ENCODE measurements around the gene MIDN. TPM values are rescaled to one million over a fixed set of nuclear protein-coding genes. Genes with fewer than 3 reads are reported as not detected.
A peak's percentile ranks its signal among the peaks of the same experiment; 100 is the strongest.

MIDN gene
- total RNA-seq, 1 donor from 2014 or later: 60.5 TPM

DNA sequence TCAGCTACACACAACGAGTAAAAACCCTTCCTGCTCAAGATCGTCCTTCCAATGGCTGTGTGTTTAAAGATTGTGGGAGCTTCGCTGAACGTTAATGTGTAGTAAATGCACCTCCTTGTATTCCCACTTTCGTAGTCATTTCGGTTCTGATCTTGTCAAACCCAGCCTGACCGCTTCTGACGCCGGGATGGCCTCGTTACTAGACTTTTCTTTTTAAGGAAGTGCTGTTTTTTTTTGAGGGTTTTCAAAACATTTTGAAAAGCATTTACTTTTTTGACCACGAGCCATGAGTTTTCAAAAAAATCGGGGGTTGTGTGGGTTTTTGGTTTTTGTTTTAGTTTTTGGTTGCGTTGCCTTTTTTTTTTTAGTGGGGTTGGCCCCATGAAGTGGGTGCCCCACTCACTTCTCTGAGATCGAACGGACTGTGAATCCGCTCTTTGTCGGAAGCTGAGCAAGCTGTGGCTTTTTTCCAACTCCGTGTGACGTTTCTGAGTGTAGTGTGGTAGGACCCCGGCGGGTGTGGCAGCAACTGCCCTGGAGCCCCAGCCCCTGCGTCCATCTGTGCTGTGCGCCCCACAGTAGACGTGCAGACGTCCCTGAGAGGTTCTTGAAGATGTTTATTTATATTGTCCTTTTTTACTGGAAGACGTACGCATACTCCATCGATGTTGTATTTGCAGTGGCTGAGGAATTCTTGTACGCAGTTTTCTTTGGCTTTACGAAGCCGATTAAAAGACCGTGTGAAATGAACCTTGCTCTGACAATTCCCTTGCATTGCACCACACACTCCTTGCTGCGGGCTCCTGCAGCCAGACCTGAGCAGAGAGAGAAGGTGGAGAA is 24.3 kb downstream of the MIDN start:
- H3K27ac ChIP-seq (replicated peaks): peak overlapping the region; percentile 100
- no peaks in the 10 kb centered on the region for H3K9me3 ChIP-seq (replicated peaks)
- no peaks in the 10 kb centered on the region for H3K27me3 ChIP-seq (ENCODE audit: low read depth)
- TF ChIP-seq, protein P1, sequence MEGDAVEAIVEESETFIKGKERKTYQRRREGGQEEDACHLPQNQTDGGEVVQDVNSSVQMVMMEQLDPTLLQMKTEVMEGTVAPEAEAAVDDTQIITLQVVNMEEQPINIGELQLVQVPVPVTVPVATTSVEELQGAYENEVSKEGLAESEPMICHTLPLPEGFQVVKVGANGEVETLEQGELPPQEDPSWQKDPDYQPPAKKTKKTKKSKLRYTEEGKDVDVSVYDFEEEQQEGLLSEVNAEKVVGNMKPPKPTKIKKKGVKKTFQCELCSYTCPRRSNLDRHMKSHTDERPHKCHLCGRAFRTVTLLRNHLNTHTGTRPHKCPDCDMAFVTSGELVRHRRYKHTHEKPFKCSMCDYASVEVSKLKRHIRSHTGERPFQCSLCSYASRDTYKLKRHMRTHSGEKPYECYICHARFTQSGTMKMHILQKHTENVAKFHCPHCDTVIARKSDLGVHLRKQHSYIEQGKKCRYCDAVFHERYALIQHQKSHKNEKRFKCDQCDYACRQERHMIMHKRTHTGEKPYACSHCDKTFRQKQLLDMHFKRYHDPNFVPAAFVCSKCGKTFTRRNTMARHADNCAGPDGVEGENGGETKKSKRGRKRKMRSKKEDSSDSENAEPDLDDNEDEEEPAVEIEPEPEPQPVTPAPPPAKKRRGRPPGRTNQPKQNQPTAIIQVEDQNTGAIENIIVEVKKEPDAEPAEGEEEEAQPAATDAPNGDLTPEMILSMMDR (IDR thresholded peaks at IDR 0.05; ENCODE audit: borderline replicate concordance): no peak
- no peak for DNase-seq
- intact Hi-C loops (cut with micrococcal nuclease): no loop called here
- H3K4me1 ChIP-seq: peaks cover 86% of the 10 kb centered on the region
- peaks cover 50% of the 10 kb centered on the region for H3K36me3 ChIP-seq
- H3K4me3 ChIP-seq: peak overlapping the region; percentile 86

DNA sequence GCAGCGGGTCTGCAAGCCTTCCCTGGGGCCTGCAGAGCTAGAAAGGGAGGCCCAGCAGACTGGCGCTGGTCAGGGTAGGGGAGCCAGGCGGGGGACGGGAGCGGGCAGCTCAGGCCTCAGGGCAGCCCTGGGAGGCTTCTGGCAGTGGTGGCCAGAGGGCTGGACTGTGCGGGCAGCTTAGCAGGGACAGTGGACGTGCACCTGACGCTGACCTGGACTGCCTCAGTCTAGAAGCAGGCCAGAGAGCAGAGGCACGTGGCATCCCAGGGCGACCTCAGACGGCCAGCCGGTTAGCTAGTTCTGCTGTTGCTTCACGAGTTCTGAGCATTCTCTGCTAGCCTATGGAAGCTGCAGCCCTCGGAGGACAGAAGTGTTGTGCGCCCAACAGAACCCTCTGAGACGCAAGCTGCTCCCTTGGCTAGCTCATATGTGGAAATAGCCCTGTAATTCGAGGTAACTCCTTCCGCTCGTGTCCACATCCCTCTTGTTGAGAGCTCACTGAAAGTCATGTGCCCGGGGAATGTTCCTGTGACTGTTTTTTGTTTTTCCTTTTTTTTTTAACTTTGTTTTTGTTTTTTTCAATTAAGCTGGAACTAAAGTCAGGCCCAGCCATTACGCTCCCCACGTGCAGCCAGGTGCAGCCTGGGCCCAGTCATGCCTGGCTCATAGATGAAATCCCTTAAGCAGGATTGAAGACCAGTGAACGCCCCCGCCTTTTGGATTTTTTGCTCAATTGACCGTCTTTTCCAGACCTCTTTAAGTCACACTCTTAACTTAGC is 25.1 kb downstream of the MIDN start:
- intact Hi-C loops (cut with micrococcal nuclease): no loop called here
- TF ChIP-seq, protein P1 (IDR thresholded peaks at IDR 0.05; ENCODE audit: borderline replicate concordance): no peak
- Histone ChIP-seq H3K4me1 (peaks cover 77% of the 10 kb centered on the region), H3K27ac (replicated peaks) (peak overlapping the region; percentile 100), H3K36me3 (peaks cover 50% of the 10 kb centered on the region), H3K4me3 (peak overlapping the region; percentile 86), H3K27me3 (ENCODE audit: low read depth) (no peaks in the 10 kb centered on the region), H3K9me3 (replicated peaks) (no peaks in the 10 kb centered on the region)
- DNase-seq: no peak

DNA sequence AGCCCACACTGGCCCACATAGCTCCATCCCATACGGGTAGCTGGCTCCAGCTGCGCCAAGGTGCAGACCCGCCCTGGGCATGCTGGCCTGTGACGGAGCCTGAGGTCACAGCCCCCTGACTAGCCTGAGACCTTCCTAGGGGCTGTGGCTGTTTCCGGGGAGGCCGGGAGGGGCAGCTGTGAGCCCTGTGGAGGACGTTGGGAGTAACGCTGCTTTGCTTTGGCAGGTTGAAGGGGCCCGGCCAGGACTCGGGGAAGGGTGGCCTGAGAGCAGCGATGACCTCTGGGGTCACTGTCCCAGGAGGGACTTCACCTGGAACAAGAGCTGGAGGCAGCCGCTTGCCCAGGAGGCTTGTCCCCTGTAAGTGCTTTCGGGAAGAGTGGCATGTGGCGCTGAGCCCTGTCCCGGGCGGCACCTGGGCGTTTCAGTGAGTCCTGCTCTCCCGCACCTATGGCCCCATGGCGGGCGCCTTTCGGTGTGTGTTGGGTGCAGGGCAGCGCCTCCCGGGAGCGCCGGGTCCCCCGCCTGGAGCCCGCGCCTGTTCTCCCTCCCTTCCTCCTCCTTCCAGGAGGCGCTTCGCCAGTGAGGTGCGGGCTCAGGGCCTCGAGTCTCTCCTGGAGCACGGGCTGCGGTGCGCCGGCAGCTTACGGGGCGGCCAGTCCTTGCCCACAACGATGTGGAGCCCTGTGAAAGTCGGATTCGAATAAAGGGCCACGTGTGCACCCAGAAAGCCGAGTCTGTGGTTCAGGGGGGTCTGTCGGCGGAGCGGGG is 25.9 kb downstream of the MIDN start:
- Histone ChIP-seq H3K27me3 (ENCODE audit: low read depth) (no peaks in the 10 kb centered on the region), H3K36me3 (peaks cover 57% of the 10 kb centered on the region), H3K4me1 (peaks cover 73% of the 10 kb centered on the region), H3K27ac (replicated peaks) (peak overlapping the region; percentile 100), H3K9me3 (replicated peaks) (no peaks in the 10 kb centered on the region), H3K4me3 (peak overlapping the region; percentile 86)
- no peak for DNase-seq
- intact Hi-C loops (cut with micrococcal nuclease): no loop called here
- TF ChIP-seq, protein P1 (IDR thresholded peaks at IDR 0.05; ENCODE audit: borderline replicate concordance): no peak

DNA sequence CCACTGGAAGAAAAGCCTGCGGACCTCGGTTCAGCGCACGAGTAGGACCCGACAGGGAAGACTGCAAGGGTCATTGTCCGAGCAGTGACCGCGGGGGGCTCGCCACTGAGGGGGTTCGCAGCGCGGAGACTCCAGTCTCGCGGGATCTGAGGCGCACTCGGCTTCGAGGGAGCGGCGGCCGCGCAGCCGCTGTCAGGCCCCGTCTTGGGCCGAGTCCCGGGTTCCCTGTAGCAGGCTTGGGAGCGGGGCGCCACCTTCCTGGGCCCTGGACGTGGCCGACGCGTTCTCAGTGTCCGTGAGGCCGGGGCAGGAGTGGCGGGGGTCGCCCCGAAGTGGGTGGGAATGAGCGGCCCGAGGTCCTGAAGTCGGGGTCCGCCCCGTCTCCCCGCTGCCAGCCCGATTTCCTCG is 26.5 kb downstream of the MIDN start:
- Histone ChIP-seq H3K36me3 (peaks cover 59% of the 10 kb centered on the region), H3K27me3 (ENCODE audit: low read depth) (no peaks in the 10 kb centered on the region), H3K4me3 (peak overlapping the region; percentile 86), H3K9me3 (replicated peaks) (no peaks in the 10 kb centered on the region), H3K4me1 (peaks cover 75% of the 10 kb centered on the region), H3K27ac (replicated peaks) (peak overlapping the region; percentile 100)
- intact Hi-C loops (cut with micrococcal nuclease): no loop called here
- TF ChIP-seq, protein P1 (IDR thresholded peaks at IDR 0.05; ENCODE audit: borderline replicate concordance): no peak
- no peak for DNase-seq
